Measurements from ENCODE around the gene IGFBP4. TPM values are rescaled to one million over a fixed set of nuclear protein-coding genes. Genes with fewer than 3 reads are reported as not detected.

IGFBP4 gene
- total and polyA plus RNA-seq, 2 donors (not counting 1 experiment from before 2014, with no cell fraction given), result 4.6 to 31.3 TPM

GRCh38 chr17:40466298-40466971 lies 23.2 kb downstream of the IGFBP4 start:
- H3K79me2 ChIP-seq (ENCODE audit: control insufficient read depth, insufficient read depth, low read length), result no peaks in the 10 kb centered on the region
- no peaks in the 10 kb centered on the region for H3K9me3 ChIP-seq (ENCODE audit: control extremely low read depth in 1 of 3, control insufficient read depth in 2 of 3, insufficient read depth in 1 of 3, low read length in 2 of 3)
- intact Hi-C loops (cut with micrococcal nuclease), result no loop called here
- CTCF ChIA-PET, result interaction anchor here (1.3 kb wide), 1 partner anchor 9 kb away, joined by 3 read pairs; no protein-coding TSS in a partner anchor
- Mint-ChIP-seq H3K27me3 (no peaks in the 10 kb centered on the region), H3K4me3 (no peak overlapping the region), H3K4me1 (no peaks in the 10 kb centered on the region), H3K27ac (no peak overlapping the region), H3K9me3 (ENCODE audit: insufficient read depth) (no peaks in the 10 kb centered on the region)
- no peaks in the 10 kb centered on the region for H4K20me1 ChIP-seq (ENCODE audit: control insufficient read depth, insufficient read depth, low read length, poor library complexity, severe bottlenecking)
- no peaks in the 10 kb centered on the region for H3K4me1 ChIP-seq (ENCODE audit: control insufficient read depth in 2 of 2, insufficient read depth in 2 of 2, low read length in 2 of 2)
- no peak overlapping the region for H3K27ac ChIP-seq (ENCODE audit: low read length in 2 of 2)
- H2AFZ ChIP-seq (ENCODE audit: insufficient read depth, low read depth, low read length, poor library complexity, severe bottlenecking), result no peak overlapping the region
- TF ChIP-seq EZH2 (IDR thresholded peaks at IDR 0.05; ENCODE audit: borderline replicate concordance, insufficient read depth, low read depth, low read length, poor library complexity, severe bottlenecking), result no peak
- no peak for TF ChIP-seq CTCF (IDR thresholded peaks at IDR 0.05)
- 90% methylated on average over 3 of the region's 11 CpGs for WGBS (ENCODE audit: insufficient coverage)
- H3K36me3 ChIP-seq (replicated peaks in 1 of 2; ENCODE audit: control extremely low read depth in 1 of 2, control insufficient read depth in 1 of 2, extremely low read depth in 1 of 2, insufficient read depth in 2 of 2, low read length in 1 of 2), result no peaks in the 10 kb centered on the region
- H3K4me2 ChIP-seq (replicated peaks; ENCODE audit: low read depth, low read length, poor library complexity, severe bottlenecking), result no peak overlapping the region
- H3K4me3 ChIP-seq (ENCODE audit: control extremely low read depth in 1 of 5, extremely low read depth in 1 of 5, insufficient read depth in 1 of 5, low read depth in 2 of 5, low read length in 4 of 5), result no peak overlapping the region
- no peak overlapping the region for H3K9ac ChIP-seq (ENCODE audit: low read length)
- no peak for ATAC-seq (ENCODE audit: low read depth)
- DNase-seq, result no peak
- peaks cover 0 to 6% (median 1%) of the 10 kb centered on the region in 4 experiments for H3K27me3 ChIP-seq (replicated peaks in 1 of 4; ENCODE audit: control extremely low read depth in 1 of 4, control insufficient read depth in 3 of 4, insufficient read depth in 4 of 4, low read length in 3 of 4)
- POLR2A ChIA-PET, result interaction anchor here (0.6 kb wide), 1 partner anchor 912 kb away, joined by 7 read pairs; no protein-coding TSS in a partner anchor

- Mint-ChIP-seq H3K4me3 (no peak overlapping the region), H3K27me3 (no peaks in the 10 kb centered on the region), H3K9me3 (ENCODE audit: insufficient read depth) (no peaks in the 10 kb centered on the region), H3K4me1 (no peaks in the 10 kb centered on the region), H3K27ac (no peak overlapping the region)
- ChIA-PET CTCF (no interaction called here), POLR2A (interaction anchor here (0.6 to 0.7 kb wide), 2 partner anchors 894 to 913 kb away, joined by 6 to 7 read pairs; no protein-coding TSS in a partner anchor)
- Histone ChIP-seq H2AFZ (ENCODE audit: insufficient read depth, low read depth, low read length, poor library complexity, severe bottlenecking) (no peak overlapping the region), H3K4me1 (ENCODE audit: control insufficient read depth in 2 of 2, insufficient read depth in 2 of 2, low read length in 2 of 2) (no peaks in the 10 kb centered on the region), H3K27me3 (replicated peaks in 1 of 4; ENCODE audit: control extremely low read depth in 1 of 4, control insufficient read depth in 3 of 4, insufficient read depth in 4 of 4, low read length in 3 of 4) (peaks cover 0 to 7% (median 1%) of the 10 kb centered on the region in 4 experiments), H3K79me2 (ENCODE audit: control insufficient read depth, insufficient read depth, low read length) (no peaks in the 10 kb centered on the region), H3K4me2 (replicated peaks; ENCODE audit: low read depth, low read length, poor library complexity, severe bottlenecking) (no peak overlapping the region), H3K36me3 (replicated peaks in 1 of 2; ENCODE audit: control extremely low read depth in 1 of 2, control insufficient read depth in 1 of 2, extremely low read depth in 1 of 2, insufficient read depth in 2 of 2, low read length in 1 of 2) (no peaks in the 10 kb centered on the region), H4K20me1 (ENCODE audit: control insufficient read depth, insufficient read depth, low read length, poor library complexity, severe bottlenecking) (no peaks in the 10 kb centered on the region), H3K9me3 (ENCODE audit: control extremely low read depth in 1 of 3, control insufficient read depth in 2 of 3, insufficient read depth in 1 of 3, low read length in 2 of 3) (peaks cover 0 to 3% (median 0%) of the 10 kb centered on the region in 3 donors), H3K27ac (ENCODE audit: low read length in 2 of 2) (no peak overlapping the region), H3K9ac (ENCODE audit: low read length) (no peak overlapping the region), H3K4me3 (ENCODE audit: control extremely low read depth in 1 of 5, extremely low read depth in 1 of 5, insufficient read depth in 1 of 5, low read depth in 2 of 5, low read length in 4 of 5) (no peak overlapping the region)
- 96% methylated on average over 2 of the region's 2 CpGs for WGBS (ENCODE audit: insufficient coverage)
- ATAC-seq (ENCODE audit: low read depth) (no peak), DNase-seq (no peak)
- TF ChIP-seq CTCF (IDR thresholded peaks at IDR 0.05), result no peak
- TF ChIP-seq EZH2 (IDR thresholded peaks at IDR 0.05; ENCODE audit: borderline replicate concordance, insufficient read depth, low read depth, low read length, poor library complexity, severe bottlenecking), result no peak
- intact Hi-C loops (cut with micrococcal nuclease), result no loop called here
These were observed 24.1 kb downstream of the IGFBP4 start for GRCh38 chr17:40467281-40467867.
